WTC11 (cell line): Measurements from ENCODE around the gene HNF1B. TPM values are rescaled to one million over a fixed set of nuclear protein-coding genes. Genes with fewer than 3 reads are reported as not detected.
A peak's percentile ranks its signal among the peaks of the same experiment; 100 is the strongest.

ENCODE experiments used
- ATAC-seq: fragments of 200-7000 bp; cut with Tn5 transposase; 2 replicates; pipeline ENCODE4 v1.10.0; 2021; ENCODE audit warnings: mild to moderate bottlenecking, moderate library complexity
- CTCF ChIA-PET: fragments of 300-600 bp; sonication (Branson Sonifier 250); formaldehyde crosslinking; loops from one replicate; lab custom pipeline; 2021; ENCODE audit warnings: antibody characterized with exemption; lab: Charles Lee
- POLR2A ChIA-PET: fragments of 350-600 bp; sonication (Branson Sonifier 250); formaldehyde crosslinking; loops from one replicate; lab custom pipeline; 2021; ENCODE audit warnings: antibody characterized with exemption; lab: Charles Lee
- DNase-seq: peaks from one replicate; pipeline ENCODE4 v3.0.0; 2021; ENCODE audit warnings: low spot score
- H3K27ac Mint-ChIP-seq: 2 replicates; pipeline ENCODE4 v1.8.0; 2021; ENCODE audit warnings: mixed read lengths
- H3K27me3 Mint-ChIP-seq: 2 replicates; pipeline ENCODE4 v1.8.0; 2021; ENCODE audit warnings: low read depth, mild to moderate bottlenecking, moderate library complexity, mixed read lengths
- H3K36me3 Mint-ChIP-seq: 2 replicates; pipeline ENCODE4 v1.8.0; 2021; ENCODE audit warnings: mixed read lengths
- H3K4me1 Mint-ChIP-seq: 2 replicates; pipeline ENCODE4 v1.8.0; 2022; ENCODE audit warnings: mixed read lengths
- H3K4me3 Mint-ChIP-seq: 2 replicates; pipeline ENCODE4 v1.8.0; 2021; ENCODE audit warnings: mild to moderate bottlenecking, moderate library complexity, mixed read lengths
- H3K9me3 Mint-ChIP-seq: 2 replicates; pipeline ENCODE4 v1.8.0; 2021; ENCODE audit warnings: mixed read lengths
- CBFB ChIP-seq: sonication (generic); formaldehyde crosslinking; IDR thresholded peaks from 2 replicates; pipeline ENCODE4 v1.8.1; 2022; ENCODE audit warnings: mild to moderate bottlenecking, low read depth, missing genetic modification reagents
- CTCF ChIP-seq: fragments of 200-600 bp; IDR thresholded peaks from 2 replicates; pipeline ENCODE4 v1.8.0; 2022; ENCODE audit warnings: antibody characterized with exemption
- E2F1 ChIP-seq: sonication (generic); formaldehyde crosslinking; IDR thresholded peaks from 2 replicates; pipeline ENCODE4 v1.8.0; 2022; ENCODE audit warnings: mild to moderate bottlenecking, missing genetic modification reagents
- ETV6 ChIP-seq: sonication (generic); formaldehyde crosslinking; IDR thresholded peaks from 2 replicates; pipeline ENCODE4 v1.8.1; 2022; ENCODE audit warnings: mild to moderate bottlenecking, missing genetic modification reagents
- HMGA2 ChIP-seq: fragments of 250-450 bp; sonication (Bioruptor Pico); IDR thresholded peaks from 2 replicates; pipeline ENCODE4 v1.4.0; 2021; ENCODE audit warnings: mild to moderate bottlenecking, moderate library complexity
- IRF2 ChIP-seq: sonication (generic); formaldehyde crosslinking; IDR thresholded peaks from 2 replicates; pipeline ENCODE4 v1.8.0; 2022; ENCODE audit warnings: low read depth, missing genetic modification reagents, borderline replicate concordance
- MYBL2 ChIP-seq: sonication (generic); formaldehyde crosslinking; IDR thresholded peaks from 2 replicates; pipeline ENCODE4 v1.8.1; 2023; ENCODE audit warnings: mild to moderate bottlenecking, moderate library complexity, missing genetic modification reagents
- NR3C1 ChIP-seq: sonication (generic); formaldehyde crosslinking; conservative IDR thresholded peaks from 2 replicates; pipeline ENCODE4 v1.8.1; 2023; ENCODE audit warnings: low read depth, mild to moderate bottlenecking, missing genetic modification reagents
- OVOL2 ChIP-seq: fragments of 250-450 bp; sonication (Bioruptor Pico); IDR thresholded peaks from 2 replicates; pipeline ENCODE4 v1.9.0; 2021; ENCODE audit warnings: mild to moderate bottlenecking, borderline replicate concordance
- RORB ChIP-seq: fragments of 250-450 bp; sonication (Bioruptor Pico); IDR thresholded peaks from 2 replicates; pipeline ENCODE4 v1.9.0; 2021; ENCODE audit warnings: mild to moderate bottlenecking
- SMAD4 ChIP-seq: sonication (generic); formaldehyde crosslinking; IDR thresholded peaks from 2 replicates; pipeline ENCODE4 v1.8.0; 2022; ENCODE audit warnings: mild to moderate bottlenecking, missing genetic modification reagents
- STAT6 ChIP-seq: sonication (generic); formaldehyde crosslinking; conservative IDR thresholded peaks from 2 replicates; pipeline ENCODE4 v1.8.1; 2023; ENCODE audit warnings: mild to moderate bottlenecking, low read depth, missing genetic modification reagents, moderate library complexity
- ZNF121 ChIP-seq: sonication (generic); formaldehyde crosslinking; IDR thresholded peaks from 2 replicates; pipeline ENCODE4 v1.8.0; 2023; ENCODE audit warnings: missing genetic modification reagents
- ZNF138 ChIP-seq: sonication (generic); formaldehyde crosslinking; conservative IDR thresholded peaks from 2 replicates; pipeline ENCODE4 v1.8.1; 2022; ENCODE audit warnings: mild to moderate bottlenecking, moderate library complexity, missing genetic modification reagents
- ZNF219 ChIP-seq: sonication (generic); formaldehyde crosslinking; IDR thresholded peaks from 2 replicates; pipeline ENCODE4 v1.8.0; 2023; ENCODE audit warnings: missing genetic modification reagents, mild to moderate bottlenecking, borderline replicate concordance
- total RNA-seq: library from RNA; stranded (reverse); gene quantifications from 3 replicates; pipeline ENCODE4 v1.2.3, GENCODE V29; 2021
- TF ChIP-seq, protein P1 (sequence below): fragments of 250-450 bp; sonication (Bioruptor Pico); IDR thresholded peaks from 2 replicates; pipeline ENCODE4 v2.1.2; 2022; ENCODE audit warnings: mild to moderate bottlenecking, moderate library complexity
- TF ChIP-seq, protein P2 (sequence below): sonication (generic); formaldehyde crosslinking; IDR thresholded peaks from 2 replicates; pipeline ENCODE4 v1.8.1; 2023; ENCODE audit warnings: mild to moderate bottlenecking, missing genetic modification reagents, borderline replicate concordance

Gene HNF1B
- total RNA-seq, 1 experiment from 2014 or later, result 0.26 TPM

GRCh38 chr17:37659925-37660324, 84.9 kb downstream of the HNF1B start:
- peak; percentile 26 for ATAC-seq
- Mint-ChIP-seq H3K36me3 (no peaks in the 10 kb centered on the region), H3K4me1 (peaks cover 15% of the 10 kb centered on the region), H3K27ac (no peak overlapping the region), H3K27me3 (peaks cover 16% of the 10 kb centered on the region; the same call in 1 of the 2 replicates), H3K4me3 (no peak overlapping the region), H3K9me3 (no peaks in the 10 kb centered on the region)
- POLR2A ChIA-PET, result no interaction called here
- DNase-seq, result no peak
- CTCF ChIA-PET, result interaction anchor here (0.8 to 2.4 kb wide), 2 partner anchors 111 to 222 kb away, joined by 3 to 8 read pairs; no protein-coding TSS in a partner anchor
- TF ChIP-seq RORB (CRISPR knock-in tag) (no peak), MYBL2 (CRISPR knock-in tag) (no peak), ZNF138 (no peak), ZNF219 (CRISPR knock-in tag) (no peak), ZNF121 (CRISPR knock-in tag) (no peak), NR3C1 (CRISPR knock-in tag) (no peak), HMGA2 (CRISPR knock-in tag) (no peak), SMAD4 (no peak)
- TF ChIP-seq, protein P1, sequence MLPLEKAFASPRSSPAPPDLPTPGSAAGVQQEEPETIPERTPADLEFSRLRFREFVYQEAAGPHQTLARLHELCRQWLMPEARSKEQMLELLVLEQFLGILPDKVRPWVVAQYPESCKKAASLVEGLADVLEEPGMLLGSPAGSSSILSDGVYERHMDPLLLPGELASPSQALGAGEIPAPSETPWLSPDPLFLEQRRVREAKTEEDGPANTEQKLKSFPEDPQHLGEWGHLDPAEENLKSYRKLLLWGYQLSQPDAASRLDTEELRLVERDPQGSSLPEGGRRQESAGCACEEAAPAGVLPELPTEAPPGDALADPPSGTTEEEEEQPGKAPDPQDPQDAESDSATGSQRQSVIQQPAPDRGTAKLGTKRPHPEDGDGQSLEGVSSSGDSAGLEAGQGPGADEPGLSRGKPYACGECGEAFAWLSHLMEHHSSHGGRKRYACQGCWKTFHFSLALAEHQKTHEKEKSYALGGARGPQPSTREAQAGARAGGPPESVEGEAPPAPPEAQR (CRISPR knock-in tag), result no peak

DNA sequence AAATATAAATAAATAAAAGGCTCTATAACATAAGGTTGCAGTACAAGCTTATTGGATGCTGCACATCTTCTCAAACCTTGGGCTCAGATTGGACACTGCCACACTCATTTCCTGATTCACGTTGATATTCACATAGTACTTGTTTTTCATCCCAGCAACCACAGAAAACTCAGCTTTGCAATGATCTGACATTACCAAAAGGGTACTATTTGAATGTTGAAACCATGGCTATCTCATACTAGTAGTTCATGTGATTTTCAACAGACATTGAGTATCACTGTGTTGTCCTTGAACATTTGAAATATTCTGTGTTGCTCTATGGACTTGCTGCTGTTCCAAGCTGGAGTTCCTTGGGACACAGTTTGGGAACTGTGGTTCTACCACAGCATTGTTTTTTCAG, 87.7 kb downstream of the HNF1B start:
- no peak overlapping the region for H3K27ac Mint-ChIP-seq
- peaks cover 11% of the 10 kb centered on the region; the same call in 1 of the 2 replicates for H3K27me3 Mint-ChIP-seq
- DNase-seq, result no peak
- ChIA-PET POLR2A (no interaction called here), CTCF (interaction anchor here (1.3 kb wide), 1 partner anchor 135 kb away, joined by 3 read pairs; no protein-coding TSS in a partner anchor)
- H3K9me3 Mint-ChIP-seq, result no peaks in the 10 kb centered on the region
- H3K36me3 Mint-ChIP-seq, result no peaks in the 10 kb centered on the region
- H3K4me1 Mint-ChIP-seq, result peaks cover 8% of the 10 kb centered on the region
- ATAC-seq, result no peak
- TF ChIP-seq, protein P1 (CRISPR knock-in tag), result no peak
- TF ChIP-seq E2F1 (CRISPR knock-in tag) (no peak), STAT6 (no peak), IRF2 (no peak), CBFB (CRISPR knock-in tag) (no peak), CTCF (no peak), ETV6 (CRISPR knock-in tag) (no peak), OVOL2 (no peak)
- TF ChIP-seq, protein P2, sequence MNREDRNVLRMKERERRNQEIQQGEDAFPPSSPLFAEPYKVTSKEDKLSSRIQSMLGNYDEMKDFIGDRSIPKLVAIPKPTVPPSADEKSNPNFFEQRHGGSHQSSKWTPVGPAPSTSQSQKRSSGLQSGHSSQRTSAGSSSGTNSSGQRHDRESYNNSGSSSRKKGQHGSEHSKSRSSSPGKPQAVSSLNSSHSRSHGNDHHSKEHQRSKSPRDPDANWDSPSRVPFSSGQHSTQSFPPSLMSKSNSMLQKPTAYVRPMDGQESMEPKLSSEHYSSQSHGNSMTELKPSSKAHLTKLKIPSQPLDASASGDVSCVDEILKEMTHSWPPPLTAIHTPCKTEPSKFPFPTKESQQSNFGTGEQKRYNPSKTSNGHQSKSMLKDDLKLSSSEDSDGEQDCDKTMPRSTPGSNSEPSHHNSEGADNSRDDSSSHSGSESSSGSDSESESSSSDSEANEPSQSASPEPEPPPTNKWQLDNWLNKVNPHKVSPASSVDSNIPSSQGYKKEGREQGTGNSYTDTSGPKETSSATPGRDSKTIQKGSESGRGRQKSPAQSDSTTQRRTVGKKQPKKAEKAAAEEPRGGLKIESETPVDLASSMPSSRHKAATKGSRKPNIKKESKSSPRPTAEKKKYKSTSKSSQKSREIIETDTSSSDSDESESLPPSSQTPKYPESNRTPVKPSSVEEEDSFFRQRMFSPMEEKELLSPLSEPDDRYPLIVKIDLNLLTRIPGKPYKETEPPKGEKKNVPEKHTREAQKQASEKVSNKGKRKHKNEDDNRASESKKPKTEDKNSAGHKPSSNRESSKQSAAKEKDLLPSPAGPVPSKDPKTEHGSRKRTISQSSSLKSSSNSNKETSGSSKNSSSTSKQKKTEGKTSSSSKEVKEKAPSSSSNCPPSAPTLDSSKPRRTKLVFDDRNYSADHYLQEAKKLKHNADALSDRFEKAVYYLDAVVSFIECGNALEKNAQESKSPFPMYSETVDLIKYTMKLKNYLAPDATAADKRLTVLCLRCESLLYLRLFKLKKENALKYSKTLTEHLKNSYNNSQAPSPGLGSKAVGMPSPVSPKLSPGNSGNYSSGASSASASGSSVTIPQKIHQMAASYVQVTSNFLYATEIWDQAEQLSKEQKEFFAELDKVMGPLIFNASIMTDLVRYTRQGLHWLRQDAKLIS (CRISPR knock-in tag), result no peak
- no peak overlapping the region for H3K4me3 Mint-ChIP-seq
